ENCODE data around the gene RNASE12.
"Not testable (repeated sequence)": the region's sequence is repeated elsewhere in the genome, so short reads cannot be mapped to it uniquely, and the experiment has no call there.

The RNASE12 gene, protein sequence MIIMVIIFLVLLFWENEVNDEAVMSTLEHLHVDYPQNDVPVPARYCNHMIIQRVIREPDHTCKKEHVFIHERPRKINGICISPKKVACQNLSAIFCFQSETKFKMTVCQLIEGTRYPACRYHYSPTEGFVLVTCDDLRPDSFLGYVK

DNA sequence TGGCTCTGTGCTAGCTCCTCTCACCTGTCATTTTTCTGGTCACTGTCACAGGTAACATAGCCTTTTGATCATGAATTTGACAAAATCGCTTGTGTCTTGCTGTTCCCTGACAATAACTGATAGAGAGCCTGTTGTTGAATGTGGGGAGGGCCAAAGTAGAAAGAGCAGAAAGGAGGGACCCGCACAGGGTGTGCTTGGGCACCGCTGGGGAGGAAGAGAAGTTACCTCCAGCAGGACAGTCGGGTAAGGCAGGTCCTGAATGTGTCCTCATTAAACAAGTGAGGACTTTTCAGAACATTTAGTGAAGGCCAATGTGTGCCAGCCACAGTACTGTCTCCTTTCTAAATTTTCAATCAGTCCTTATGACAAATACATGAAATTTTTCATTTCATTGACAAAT is at the start of gene RNASE12:
RNASE12 (minus strand) TSS at position 142 of the 400 bp plus-strand sequence. CDS start 653 bp downstream, outside the sequence.
- no peak for DNase-seq

- DNase-seq, result peak; percentile 67
These were observed 41.9 kb upstream of the RNASE12 start for GRCh38 chr14:20632831-20633691.

GRCh38 chr14:20632448-20632830 is 41.3 kb upstream of the RNASE12 start:
- DNase-seq, result no peak

- DNase-seq, result peak; percentile 78
These were observed 40.8 kb upstream of the RNASE12 start for GRCh38 chr14:20631880-20632389.

GRCh38 chr14:20631023-20631879 is 40.1 kb upstream of the RNASE12 start:
- peak; percentile 55 for DNase-seq

GRCh38 chr14:20630340-20631022 is 39.3 kb upstream of the RNASE12 start:
- DNase-seq, result no peak

DNA sequence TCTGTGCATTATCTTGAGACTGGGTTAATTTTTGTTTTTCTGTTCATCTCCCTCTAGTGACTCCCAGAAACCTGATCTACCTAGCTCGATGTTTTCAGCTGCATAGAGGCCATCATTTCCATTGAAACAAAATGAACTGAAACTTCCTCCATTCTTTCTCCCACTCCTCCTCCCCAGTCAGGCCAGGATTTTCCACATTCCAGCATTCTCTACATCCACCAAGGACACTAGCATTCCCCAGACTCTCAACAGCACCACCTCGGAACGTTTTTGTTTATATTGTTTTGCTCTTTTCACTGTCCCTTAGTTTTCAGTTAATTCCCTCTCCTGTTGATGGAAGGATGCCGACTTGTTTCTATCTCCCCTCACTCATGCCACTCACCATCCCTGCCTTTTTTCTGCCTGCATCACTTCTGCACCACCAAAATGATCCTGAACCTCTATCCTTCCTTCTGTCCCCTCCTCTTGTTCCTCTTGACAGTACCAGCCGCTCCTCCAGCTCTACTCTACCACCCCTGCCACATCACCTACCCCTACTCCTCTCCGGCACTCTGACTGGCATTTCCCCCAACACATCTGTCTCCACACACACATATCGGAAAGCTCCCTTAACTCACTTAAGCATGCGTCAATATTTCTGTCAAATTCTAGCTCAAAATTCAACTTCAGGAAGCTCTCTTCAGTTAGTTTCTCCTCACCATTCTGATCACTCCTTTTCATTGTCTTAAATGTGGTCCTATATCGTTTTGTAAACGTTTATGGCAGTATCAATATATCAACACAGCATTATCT is 37.1 kb upstream of the RNASE12 start:
- no peak for DNase-seq

- DNase-seq, result no peak
These were observed 36.3 kb upstream of the RNASE12 start for GRCh38 chr14:20627346-20628027.

GRCh38 chr14:20626274-20626673 is 35.1 kb upstream of the RNASE12 start:
- no peak for DNase-seq

DNA sequence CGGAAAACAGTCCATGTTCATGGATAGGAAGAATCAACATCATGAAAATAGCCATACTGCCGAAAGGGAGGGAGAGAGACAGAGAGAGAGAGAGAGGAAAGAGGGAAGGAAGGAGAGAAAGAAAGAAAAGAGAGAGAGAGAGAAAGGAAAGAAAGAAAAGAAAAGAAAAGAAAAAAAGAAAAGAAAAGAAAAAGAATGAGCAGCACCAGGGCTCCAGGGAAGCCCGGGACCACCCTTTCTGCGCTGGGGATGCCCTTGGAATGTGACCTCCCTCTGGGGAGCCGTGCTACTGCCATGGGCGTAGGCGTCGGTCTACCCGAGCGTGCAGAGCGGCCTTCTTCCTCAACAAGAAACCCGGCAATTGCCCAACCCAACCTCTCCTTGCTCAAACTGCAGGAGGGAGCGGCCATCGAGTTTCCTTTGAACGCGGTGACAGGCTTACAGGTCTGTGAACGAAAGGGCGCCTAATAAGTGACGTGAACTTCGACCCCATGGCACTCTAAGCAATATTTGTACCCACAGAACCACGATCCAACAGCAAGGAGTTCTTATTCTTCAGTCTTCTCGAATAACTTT is 33.4 kb upstream of the RNASE12 start:
- peak; percentile 58 for DNase-seq

DNA sequence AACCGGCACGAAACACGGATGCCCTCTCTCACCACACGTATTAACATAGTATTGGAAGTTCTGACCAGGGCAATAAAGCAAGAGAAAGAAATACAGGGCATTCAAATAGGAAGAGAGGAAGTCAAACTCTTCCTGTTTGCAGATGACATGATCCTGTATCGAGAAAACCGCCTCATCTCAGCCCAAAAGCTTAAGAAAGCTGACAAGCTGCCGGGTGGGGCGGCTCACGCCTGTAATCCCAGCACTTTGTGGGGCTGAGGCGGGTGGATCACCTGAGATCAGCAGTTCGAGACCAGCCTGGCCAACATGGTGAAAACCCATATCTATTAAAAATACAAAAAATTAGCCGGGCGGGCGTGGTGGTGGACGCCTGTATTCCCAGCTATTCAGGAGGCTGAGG is 32.6 kb upstream of the RNASE12 start:
- DNase-seq, result no peak

- no peak for DNase-seq
These were observed 31.7 kb upstream of the RNASE12 start for GRCh38 chr14:20622816-20623291.

DNA sequence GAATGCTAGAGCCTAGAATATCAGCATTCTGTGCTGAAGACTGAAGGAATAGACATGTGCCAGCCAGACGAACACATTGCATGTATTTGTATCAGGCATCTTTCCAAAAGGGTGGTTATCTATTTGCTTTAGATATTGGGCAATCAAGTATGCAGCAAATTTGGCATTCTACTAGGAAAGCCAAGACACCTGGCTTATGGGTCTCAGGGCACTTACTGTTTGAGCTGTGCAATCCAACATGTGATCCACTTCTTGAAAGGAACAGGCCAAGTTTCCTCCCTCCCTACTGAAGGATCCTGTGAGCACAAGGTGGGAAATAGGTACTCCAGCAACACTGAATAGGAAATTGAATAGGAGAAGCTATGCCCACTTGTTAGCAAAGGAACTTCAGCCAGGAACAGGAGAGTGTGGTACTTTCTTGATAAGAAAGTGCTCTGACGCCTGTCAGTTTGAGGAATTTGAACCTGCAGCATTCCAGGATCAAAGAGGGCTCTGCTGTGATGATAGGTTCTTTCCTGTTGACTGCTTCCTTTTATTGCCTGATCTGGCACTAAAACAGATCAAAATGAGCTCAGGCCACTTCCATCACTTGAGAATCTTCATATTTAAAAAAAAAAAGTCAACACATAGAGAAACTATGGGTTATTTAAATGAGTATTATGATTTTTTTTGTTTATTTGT is 29.8 kb upstream of the RNASE12 start:
- DNase-seq, result no peak

DNA sequence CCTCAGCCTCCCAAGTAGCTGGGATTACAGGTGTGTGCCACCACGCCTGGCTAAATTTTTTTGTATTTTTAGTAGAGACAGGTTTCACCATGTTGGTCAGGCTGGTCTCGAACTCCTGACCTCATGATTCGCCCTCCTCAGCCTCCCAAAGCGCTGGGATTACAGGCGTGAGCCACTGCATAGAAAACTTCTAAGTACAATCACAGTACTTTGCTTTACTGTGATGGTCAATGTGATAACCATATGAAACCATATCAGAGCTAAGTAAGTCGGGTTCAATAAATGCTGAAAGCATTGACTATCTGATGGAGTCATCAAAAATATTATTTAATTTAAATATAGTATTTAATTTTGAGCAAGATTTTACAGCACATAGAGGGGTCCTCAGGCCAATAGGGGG is 28.5 kb upstream of the RNASE12 start:
- not testable (repeated sequence) for DNase-seq

DNA sequence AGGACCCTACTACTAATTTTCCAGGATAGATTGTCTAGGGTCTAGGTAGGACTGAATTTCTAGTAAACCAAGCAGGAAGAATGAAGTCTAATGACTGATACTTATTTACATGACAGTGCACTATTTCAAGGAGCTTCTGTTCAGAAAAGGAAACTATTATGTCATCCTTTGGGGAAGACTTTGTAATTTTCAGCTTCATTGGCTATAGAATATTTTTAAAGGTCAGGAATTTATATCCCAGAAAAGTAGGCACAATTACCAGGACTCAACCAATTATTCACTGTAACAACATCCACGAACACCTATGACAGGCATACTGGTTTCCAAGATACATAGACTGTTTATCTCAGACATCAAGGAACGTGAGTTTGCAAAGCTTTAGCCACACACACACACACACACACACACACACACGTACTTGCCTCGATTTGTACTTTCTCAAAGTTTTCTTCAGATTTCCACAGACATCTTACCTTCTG is 27.1 kb upstream of the RNASE12 start:
- no peak for DNase-seq

- DNase-seq, result no peak
These were observed 26.2 kb upstream of the RNASE12 start for GRCh38 chr14:20617138-20618003.

GRCh38 chr14:20615996-20616395 is 24.8 kb upstream of the RNASE12 start:
- DNase-seq, result no peak

DNA sequence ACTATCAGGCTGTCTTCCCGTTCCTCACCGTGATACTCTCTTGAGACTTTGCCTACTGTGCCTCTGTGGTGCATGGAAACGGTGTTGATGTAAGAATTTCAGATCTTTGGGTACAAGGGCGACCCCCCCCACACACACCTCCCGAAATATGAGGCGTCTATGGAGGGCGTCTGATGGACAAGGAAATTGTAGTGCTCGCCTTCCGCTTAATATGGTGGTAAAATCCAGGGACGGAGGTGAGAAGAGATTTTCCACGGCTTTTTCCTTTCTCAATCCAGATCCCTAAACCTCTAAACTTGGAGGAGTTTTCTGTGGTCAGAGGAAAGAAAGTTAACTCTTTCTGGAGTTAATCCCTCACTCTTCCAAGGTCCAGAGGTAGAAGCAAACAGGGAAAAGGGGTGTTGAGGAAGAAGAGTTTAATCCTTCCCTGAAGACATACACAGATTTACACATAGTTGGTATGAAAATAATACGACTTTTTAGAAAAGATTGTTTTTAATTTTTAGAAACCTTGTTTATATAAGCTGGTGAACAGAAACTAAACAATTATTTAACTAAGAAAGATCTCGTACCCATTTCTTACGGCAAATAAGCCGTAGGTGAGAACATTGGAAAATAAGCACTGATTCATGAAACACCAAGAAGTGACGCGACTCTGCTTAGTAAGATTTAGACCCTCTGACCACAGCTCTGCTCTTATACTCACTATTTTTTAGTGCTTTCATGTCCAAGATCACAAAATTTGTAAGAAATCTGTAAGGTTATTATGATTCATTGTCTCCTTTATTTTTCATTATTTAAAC is 23.1 kb upstream of the RNASE12 start:
- DNase-seq, result peak; percentile 55

Data from femur (tissue), 1 donor.